Measurements from ENCODE around the gene FAM228A.

The FAM228A gene

GRCh38 chr2:24183366-24184069 is 8.7 kb downstream of the FAM228A start:
- TF ChIP-seq POLR2AphosphoS5 (IDR thresholded peaks at IDR 0.05; ENCODE audit: low read depth) = no peak
- TF ChIP-seq REST (IDR thresholded peaks at IDR 0.05; ENCODE audit: insufficient replicate concordance, low read depth) = no peak
- TF ChIP-seq CTCF (IDR thresholded peaks at IDR 0.05; ENCODE audit: insufficient read depth, low read length) = no peak
- no peak for TF ChIP-seq GABPA (IDR thresholded peaks at IDR 0.05; ENCODE audit: low read depth)
- no peak for TF ChIP-seq SPI1 (IDR thresholded peaks at IDR 0.05; ENCODE audit: borderline replicate concordance, low read depth)
- no peak overlapping the region for H3K27ac ChIP-seq (replicated peaks)
- H3K4me3 ChIP-seq (replicated peaks; ENCODE audit: insufficient read depth, low read length) = no peak overlapping the region
- DNase-seq (ENCODE audit: low read depth in 1 of 2, low spot score in 1 of 2) = no peak
- H3K27me3 ChIP-seq (ENCODE audit: insufficient read depth, poor library complexity, severe bottlenecking) = no peaks in the 10 kb centered on the region

- no peak for TF ChIP-seq CTCF (IDR thresholded peaks at IDR 0.05; ENCODE audit: insufficient read depth, low read length)
- TF ChIP-seq SPI1 (IDR thresholded peaks at IDR 0.05; ENCODE audit: borderline replicate concordance, low read depth) = no peak
- no peak for TF ChIP-seq REST (IDR thresholded peaks at IDR 0.05; ENCODE audit: insufficient replicate concordance, low read depth)
- TF ChIP-seq GABPA (IDR thresholded peaks at IDR 0.05; ENCODE audit: low read depth) = no peak
- TF ChIP-seq POLR2AphosphoS5 (IDR thresholded peaks at IDR 0.05; ENCODE audit: low read depth) = no peak
- DNase-seq (ENCODE audit: low read depth in 1 of 2, low spot score in 1 of 2) = no peak
- no peaks in the 10 kb centered on the region for H3K27me3 ChIP-seq (ENCODE audit: insufficient read depth, poor library complexity, severe bottlenecking)
- no peak overlapping the region for H3K4me3 ChIP-seq (replicated peaks; ENCODE audit: insufficient read depth, low read length)
- no peak overlapping the region for H3K27ac ChIP-seq (replicated peaks)
These were observed 14.7 kb downstream of the FAM228A start for GRCh38 chr2:24189551-24189950.

- no peak overlapping the region for H3K4me3 ChIP-seq (replicated peaks; ENCODE audit: insufficient read depth, low read length)
- TF ChIP-seq SPI1 (IDR thresholded peaks at IDR 0.05; ENCODE audit: borderline replicate concordance, low read depth) = no peak
- no peak for TF ChIP-seq POLR2AphosphoS5 (IDR thresholded peaks at IDR 0.05; ENCODE audit: low read depth)
- TF ChIP-seq GABPA (IDR thresholded peaks at IDR 0.05; ENCODE audit: low read depth) = no peak
- TF ChIP-seq CTCF (IDR thresholded peaks at IDR 0.05; ENCODE audit: insufficient read depth, low read length) = no peak
- TF ChIP-seq REST (IDR thresholded peaks at IDR 0.05; ENCODE audit: insufficient replicate concordance, low read depth) = no peak
- no peak overlapping the region for H3K27ac ChIP-seq (replicated peaks)
- DNase-seq (ENCODE audit: low read depth in 1 of 2, low spot score in 1 of 2) = no peak
- no peaks in the 10 kb centered on the region for H3K27me3 ChIP-seq (ENCODE audit: insufficient read depth, poor library complexity, severe bottlenecking)
These were observed 15.7 kb downstream of the FAM228A start for GRCh38 chr2:24190503-24190902.

Measured in HL-60 (cell line).